Keratinocyte (primary cell): Measurements from ENCODE around the gene CCL1. TPM values are rescaled to one million over a fixed set of nuclear protein-coding genes. Genes with fewer than 3 reads are reported as not detected.

ENCODE experiments used
- DNase-seq: peaks from one replicate; pipeline ENCODE4 v3.0.0-alpha.2; 2011; ENCODE audit warnings: low read depth, missing footprints, low spot score
- FAIRE-seq: peaks from 2 replicates; lab custom pipeline; 2011; peaks lifted over from hg19 to GRCh38; lab: Jason Lieb, UNC
- H2AFZ ChIP-seq: 2 replicates; pipeline ENCODE4 v1.6.0; 2012; ENCODE audit warnings: low read length, control low read depth, inconsistent platforms; ENCODE audit not compliant: control insufficient read depth
- H3K27ac ChIP-seq: 2 replicates; pipeline ENCODE4 v1.5.1; 2011; ENCODE audit warnings: low read length; ENCODE audit not compliant: control insufficient read depth, insufficient read depth
- H3K27me3 ChIP-seq: 3 replicates; pipeline ENCODE4 v1.6.0; 2011; ENCODE audit warnings: low read length; ENCODE audit not compliant: control insufficient read depth, insufficient read depth; ENCODE audit errors: extremely low read depth
- H3K36me3 ChIP-seq, 2 experiments: 2 replicates in 1 of 2; 3 replicates in 1 of 2; pipeline ENCODE4 v1.5.1; 2011; ENCODE audit warnings: low read length in 2 of 2, mild to moderate bottlenecking in 1 of 2; ENCODE audit not compliant: control insufficient read depth in 2 of 2, insufficient read depth in 2 of 2; ENCODE audit errors: extremely low read depth in 1 of 2
- H3K4me1 ChIP-seq: 3 replicates; pipeline ENCODE4 v1.5.1; 2011; ENCODE audit warnings: low read length; ENCODE audit not compliant: control insufficient read depth, insufficient read depth; ENCODE audit errors: extremely low read depth
- H3K4me2 ChIP-seq: 3 replicates; pipeline ENCODE4 v1.6.0; 2011; ENCODE audit warnings: low read depth, low read length; ENCODE audit not compliant: control insufficient read depth, insufficient read depth; ENCODE audit errors: extremely low read depth
- H3K4me3 ChIP-seq, 3 experiments: fragments of 200-600 bp in 1 of 3; sonication (generic) in 1 of 3; 2 replicates in 2 of 3; 3 replicates in 1 of 3; pipeline ENCODE4 v1.5.1; 2011 to 2016; ENCODE audit warnings: low read length in 3 of 3, mild to moderate bottlenecking in 3 of 3, control low read depth in 2 of 3, inconsistent platforms in 1 of 3, low read depth in 1 of 3, mixed read lengths in 1 of 3, mixed run types in 1 of 3, moderate library complexity in 1 of 3; ENCODE audit not compliant: control insufficient read depth in 2 of 3, insufficient read depth in 2 of 3; ENCODE audit errors: extremely low read depth in 1 of 3
- H3K79me2 ChIP-seq: 2 replicates; pipeline ENCODE4 v1.6.0; 2012; ENCODE audit warnings: low read length; ENCODE audit not compliant: control insufficient read depth, insufficient read depth
- H3K9ac ChIP-seq: 3 replicates; pipeline ENCODE4 v1.6.0; 2011; ENCODE audit warnings: low read length; ENCODE audit not compliant: control insufficient read depth, insufficient read depth; ENCODE audit errors: extremely low read depth
- H3K9me1 ChIP-seq: 3 replicates; pipeline ENCODE4 v1.6.0; 2011; ENCODE audit warnings: low read length; ENCODE audit not compliant: control insufficient read depth, insufficient read depth; ENCODE audit errors: extremely low read depth
- H3K9me3 ChIP-seq: 2 replicates; pipeline ENCODE4 v1.5.1; 2012; ENCODE audit warnings: low read depth, low read length; ENCODE audit not compliant: control insufficient read depth
- H4K20me1 ChIP-seq: 3 replicates; pipeline ENCODE4 v1.6.0; 2011; ENCODE audit warnings: low read length; ENCODE audit not compliant: control insufficient read depth, insufficient read depth; ENCODE audit errors: extremely low read depth
- EZH2 ChIP-seq: IDR thresholded peaks from one replicate; pipeline ENCODE4 v1.6.1; 2012; ENCODE audit warnings: inconsistent platforms, mild to moderate bottlenecking, low read length, moderate library complexity
- dilution Hi-C: fragments of 300-500 bp; cut with MboI; formaldehyde crosslinking; loops from one replicate; pipeline ENCODE4 v1.7.0; 2020; ENCODE audit warnings: low sequenced_read_pairs; ENCODE audit not compliant: extremely low pct_ligation_motif_present
- polyA plus RNA-seq, 5 experiments: library from polyadenylated mRNA; depleted of rRNA in 3 of 5; stranded (reverse) in 3 of 5; stranded (forward) in 1 of 5; unstranded in 1 of 5; fragments of >200 nt; gene quantifications; 1 replicate in 1 of 5; 2 replicates in 3 of 5; 3 replicates in 1 of 5; pipeline versions ENCODE4 v1.2.1 to v1.2.3, GENCODE V29; 2011 to 2012; ENCODE audit warnings: missing spikeins in 2 of 5, low read depth in 1 of 5, low replicate concordance in 1 of 5
- TF ChIP-seq, protein P1 (sequence below), 3 experiments: IDR thresholded peaks in 1 of 3; conservative IDR thresholded peaks in 1 of 3; optimal IDR thresholded peaks in 1 of 3; 2 replicates in 2 of 3; 3 replicates in 1 of 3; pipeline versions ENCODE3 to v1.5.1; 2011; ENCODE audit warnings: low read length in 3 of 3, mild to moderate bottlenecking in 3 of 3, moderate library complexity in 2 of 3, control low read depth in 1 of 3, inconsistent platforms in 1 of 3; ENCODE audit not compliant: insufficient read depth in 2 of 3; ENCODE audit errors: extremely low read depth in 1 of 3

CCL1 gene
- polyA plus RNA-seq, 1 donor (not counting 4 experiments of a cell fraction or from before 2014, with no cell fraction given): not detected

- no peak overlapping the region for H3K27ac ChIP-seq
These were observed 49.9 kb downstream of the CCL1 start for GRCh38 chr17:34313164-34313563.

DNA sequence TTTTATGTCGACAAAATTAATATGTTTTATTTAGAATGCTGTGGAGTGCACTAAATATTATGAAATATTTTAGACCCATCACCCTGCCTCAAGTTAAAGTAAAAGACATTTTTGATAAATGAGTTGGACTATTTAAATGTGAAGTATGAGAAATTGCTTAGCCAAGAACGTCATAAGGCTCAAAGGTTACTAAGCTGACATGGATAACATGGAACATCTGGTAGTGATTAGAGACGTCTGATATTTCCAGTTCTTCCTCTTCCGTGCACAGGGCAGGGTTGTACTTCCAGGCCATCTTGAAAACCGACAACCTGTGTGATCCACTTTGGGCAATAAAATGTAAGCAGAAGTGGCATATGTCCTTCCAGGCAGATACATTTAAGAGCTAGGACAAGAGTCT is 51.0 kb downstream of the CCL1 start:
- no peak for FAIRE-seq
- Histone ChIP-seq H3K9me3 (no peaks in the 10 kb centered on the region), H3K79me2 (no peaks in the 10 kb centered on the region), H3K9ac (no peak overlapping the region), H3K4me1 (no peaks in the 10 kb centered on the region), H2AFZ (no peak overlapping the region), H3K27ac (no peak overlapping the region), H3K4me3 (no peak overlapping the region), H3K4me2 (no peak overlapping the region), H3K9me1 (no peaks in the 10 kb centered on the region), H4K20me1 (no peaks in the 10 kb centered on the region), H3K27me3 (no peaks in the 10 kb centered on the region), H3K36me3 (no peaks in the 10 kb centered on the region)
- no peak for TF ChIP-seq EZH2
- TF ChIP-seq, protein P1, sequence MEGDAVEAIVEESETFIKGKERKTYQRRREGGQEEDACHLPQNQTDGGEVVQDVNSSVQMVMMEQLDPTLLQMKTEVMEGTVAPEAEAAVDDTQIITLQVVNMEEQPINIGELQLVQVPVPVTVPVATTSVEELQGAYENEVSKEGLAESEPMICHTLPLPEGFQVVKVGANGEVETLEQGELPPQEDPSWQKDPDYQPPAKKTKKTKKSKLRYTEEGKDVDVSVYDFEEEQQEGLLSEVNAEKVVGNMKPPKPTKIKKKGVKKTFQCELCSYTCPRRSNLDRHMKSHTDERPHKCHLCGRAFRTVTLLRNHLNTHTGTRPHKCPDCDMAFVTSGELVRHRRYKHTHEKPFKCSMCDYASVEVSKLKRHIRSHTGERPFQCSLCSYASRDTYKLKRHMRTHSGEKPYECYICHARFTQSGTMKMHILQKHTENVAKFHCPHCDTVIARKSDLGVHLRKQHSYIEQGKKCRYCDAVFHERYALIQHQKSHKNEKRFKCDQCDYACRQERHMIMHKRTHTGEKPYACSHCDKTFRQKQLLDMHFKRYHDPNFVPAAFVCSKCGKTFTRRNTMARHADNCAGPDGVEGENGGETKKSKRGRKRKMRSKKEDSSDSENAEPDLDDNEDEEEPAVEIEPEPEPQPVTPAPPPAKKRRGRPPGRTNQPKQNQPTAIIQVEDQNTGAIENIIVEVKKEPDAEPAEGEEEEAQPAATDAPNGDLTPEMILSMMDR (optimal IDR thresholded peaks at IDR 0.05 in 1 of 3, IDR thresholded peaks at IDR 0.05 in 1 of 3, conservative IDR thresholded peaks at IDR 0.05 in 1 of 3; ENCODE audit: extremely low read depth in 1 of 3, insufficient read depth in 2 of 3, low read length in 3 of 3): no peak
- DNase-seq: no peak
- dilution Hi-C loops: no loop called here

More at GRCh38 chr17:34313164-34313563, 49.9 kb downstream of the CCL1 start:
- Histone ChIP-seq H3K9ac (no peak overlapping the region), H3K27me3 (no peaks in the 10 kb centered on the region), H3K4me1 (no peaks in the 10 kb centered on the region), H3K36me3 (no peaks in the 10 kb centered on the region), H3K79me2 (no peaks in the 10 kb centered on the region), H3K4me2 (no peak overlapping the region), H2AFZ (no peak overlapping the region), H3K9me1 (no peaks in the 10 kb centered on the region), H4K20me1 (no peaks in the 10 kb centered on the region), H3K4me3 (no peak overlapping the region), H3K9me3 (no peaks in the 10 kb centered on the region)
- dilution Hi-C loops: no loop called here
- FAIRE-seq: no peak
- DNase-seq: no peak
- TF ChIP-seq EZH2: no peak

DNA sequence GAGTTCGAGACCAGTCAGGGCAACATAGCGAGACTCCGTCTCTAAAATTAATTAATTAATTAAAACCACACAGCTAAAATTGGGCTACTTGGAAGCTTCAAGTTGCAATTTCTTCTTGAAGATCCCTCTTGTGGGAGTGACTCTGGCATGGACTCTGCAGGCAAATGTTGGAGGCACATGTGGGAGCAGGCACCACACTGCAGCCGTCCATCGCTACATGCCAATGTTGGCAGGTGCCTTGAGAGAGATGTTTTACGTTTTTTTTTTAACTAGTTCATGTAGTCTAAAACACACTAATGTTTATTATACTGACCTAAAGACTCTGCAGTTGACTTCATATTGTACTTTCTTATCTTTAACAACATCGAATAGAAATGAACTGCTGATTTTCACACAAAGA is 51.7 kb downstream of the CCL1 start:
- H2AFZ ChIP-seq: no peak overlapping the region
- no peak overlapping the region for H3K4me3 ChIP-seq
- no peak for DNase-seq
- dilution Hi-C loops: no loop called here
- no peak for FAIRE-seq
- no peaks in the 10 kb centered on the region for H3K4me1 ChIP-seq
- no peak overlapping the region for H3K27ac ChIP-seq
- H3K36me3 ChIP-seq: no peaks in the 10 kb centered on the region
- H3K4me2 ChIP-seq: no peak overlapping the region
- H3K9me1 ChIP-seq: no peaks in the 10 kb centered on the region
- no peaks in the 10 kb centered on the region for H3K9me3 ChIP-seq
- no peaks in the 10 kb centered on the region for H3K27me3 ChIP-seq
- H3K9ac ChIP-seq: no peak overlapping the region
- no peaks in the 10 kb centered on the region for H4K20me1 ChIP-seq
- no peaks in the 10 kb centered on the region for H3K79me2 ChIP-seq
- no peak for TF ChIP-seq EZH2
- TF ChIP-seq, protein P1 (optimal IDR thresholded peaks at IDR 0.05 in 1 of 3, IDR thresholded peaks at IDR 0.05 in 1 of 3, conservative IDR thresholded peaks at IDR 0.05 in 1 of 3; ENCODE audit: extremely low read depth in 1 of 3, insufficient read depth in 2 of 3, low read length in 3 of 3): no peak
